HUES48 (cell line): ENCODE data around the gene TM6SF1.

Source experiments
- H3K27ac ChIP-seq: one replicate; pipeline ENCODE4 v1.7.0; 2013; ENCODE audit warnings: low read depth, low read length, inconsistent platforms
- H3K27me3 ChIP-seq: 2 replicates; pipeline ENCODE4 v1.6.1; 2013; ENCODE audit warnings: mild to moderate bottlenecking, low read length; ENCODE audit not compliant: control insufficient read depth, insufficient read depth
- H3K36me3 ChIP-seq: 2 replicates; pipeline ENCODE4 v1.6.1; 2013; ENCODE audit warnings: low read length; ENCODE audit not compliant: control insufficient read depth, insufficient read depth
- H3K4me1 ChIP-seq: 2 replicates; pipeline ENCODE4 v1.6.1; 2013; ENCODE audit warnings: mild to moderate bottlenecking, low read length; ENCODE audit not compliant: control insufficient read depth, insufficient read depth
- H3K4me3 ChIP-seq: 2 replicates; pipeline ENCODE4 v1.5.1; 2013; ENCODE audit warnings: mild to moderate bottlenecking, low read depth, low read length
- H3K9ac ChIP-seq: 2 replicates; pipeline ENCODE4 v1.6.1; 2013; ENCODE audit warnings: mild to moderate bottlenecking, low read depth, low read length, moderate library complexity
- H3K9me3 ChIP-seq: 2 replicates; pipeline ENCODE4 v1.6.1; 2013; ENCODE audit warnings: low read length; ENCODE audit not compliant: control insufficient read depth, insufficient read depth

Gene TM6SF1

GRCh38 chr15:83106994-83107840, at the start of gene TM6SF1:
Gene TM6SF1 (plus strand): TSS chr15:83107645. CDS start chr15:83107681, 36 bp downstream.
- peak within 1 kb of the TSS; percentile 68 for H3K4me3 ChIP-seq
- H3K27ac ChIP-seq = no peak within 1 kb of the TSS
- no peak within 1 kb of the TSS for H3K9ac ChIP-seq
- peaks cover 38% of the 10 kb centered on the region for H3K27me3 ChIP-seq
- H3K36me3 ChIP-seq = no peaks in the 10 kb centered on the region
- H3K4me1 ChIP-seq = no peaks in the 10 kb centered on the region
- H3K9me3 ChIP-seq = no peaks in the 10 kb centered on the region

GRCh38 chr15:83057696-83058376, 49.6 kb upstream of the TM6SF1 start:
- H3K36me3 ChIP-seq = peaks cover 51% of the 10 kb centered on the region
- H3K4me1 ChIP-seq = peaks cover 18% of the 10 kb centered on the region
- no peaks in the 10 kb centered on the region for H3K27me3 ChIP-seq
- no peak overlapping the region; the same call in 1 of the 2 replicates for H3K9ac ChIP-seq
- no peak overlapping the region; the same call in 1 of the 2 replicates for H3K4me3 ChIP-seq
- H3K27ac ChIP-seq = peak overlapping the region; percentile 73
- H3K9me3 ChIP-seq = no peaks in the 10 kb centered on the region

GRCh38 chr15:83061680-83062079, 45.8 kb upstream of the TM6SF1 start:
- Histone ChIP-seq H3K27ac (no peak overlapping the region), H3K4me1 (peaks cover 47% of the 10 kb centered on the region), H3K27me3 (no peaks in the 10 kb centered on the region), H3K9me3 (no peaks in the 10 kb centered on the region), H3K9ac (no peak overlapping the region), H3K36me3 (peaks cover 22% of the 10 kb centered on the region; the same call in 1 of the 2 replicates), H3K4me3 (no peak overlapping the region)

GRCh38 chr15:83062768-83063180, 44.7 kb upstream of the TM6SF1 start:
- H3K4me3 ChIP-seq = no peak overlapping the region
- no peaks in the 10 kb centered on the region for H3K27me3 ChIP-seq
- no peak overlapping the region for H3K27ac ChIP-seq
- no peak overlapping the region for H3K9ac ChIP-seq
- H3K4me1 ChIP-seq = peaks cover 41% of the 10 kb centered on the region
- H3K9me3 ChIP-seq = no peaks in the 10 kb centered on the region
- H3K36me3 ChIP-seq = peaks cover 22% of the 10 kb centered on the region; the same call in 1 of the 2 replicates

- Histone ChIP-seq H3K27me3 (no peaks in the 10 kb centered on the region), H3K36me3 (peaks cover 22% of the 10 kb centered on the region; the same call in 1 of the 2 replicates), H3K4me1 (peaks cover 37% of the 10 kb centered on the region), H3K27ac (no peak overlapping the region), H3K4me3 (peak overlapping the region; percentile 97), H3K9ac (no peak overlapping the region), H3K9me3 (no peaks in the 10 kb centered on the region)
Measured at GRCh38 chr15:83063551-83063950, 43.9 kb upstream of the TM6SF1 start.

GRCh38 chr15:83064859-83065258, 42.6 kb upstream of the TM6SF1 start:
- peaks cover 40% of the 10 kb centered on the region for H3K4me1 ChIP-seq
- no peak overlapping the region for H3K9ac ChIP-seq
- H3K36me3 ChIP-seq = peaks cover 22% of the 10 kb centered on the region; the same call in 1 of the 2 replicates
- peak overlapping the region; percentile 97 for H3K4me3 ChIP-seq
- no peak overlapping the region for H3K27ac ChIP-seq
- H3K27me3 ChIP-seq = no peaks in the 10 kb centered on the region
- peaks cover 7% of the 10 kb centered on the region; the same call in 1 of the 2 replicates for H3K9me3 ChIP-seq

- no peaks in the 10 kb centered on the region for H3K27me3 ChIP-seq
- peaks cover 9% of the 10 kb centered on the region; the same call in 1 of the 2 replicates for H3K9me3 ChIP-seq
- H3K4me1 ChIP-seq = peaks cover 40% of the 10 kb centered on the region
- peak overlapping the region; percentile 40 for H3K27ac ChIP-seq
- peaks cover 22% of the 10 kb centered on the region; the same call in 1 of the 2 replicates for H3K36me3 ChIP-seq
- H3K9ac ChIP-seq = peak overlapping the region; percentile 34; the same call in 1 of the 2 replicates
- peak overlapping the region; percentile 97 for H3K4me3 ChIP-seq
Measured at GRCh38 chr15:83065431-83065830, 42.0 kb upstream of the TM6SF1 start.

- Histone ChIP-seq H3K27me3 (no peaks in the 10 kb centered on the region), H3K27ac (peak overlapping the region; percentile 91), H3K4me3 (peak overlapping the region; percentile 97), H3K4me1 (peaks cover 40% of the 10 kb centered on the region), H3K36me3 (peaks cover 18% of the 10 kb centered on the region; the same call in 1 of the 2 replicates), H3K9ac (peak overlapping the region; percentile 94), H3K9me3 (peaks cover 9% of the 10 kb centered on the region; the same call in 1 of the 2 replicates)
Measured at GRCh38 chr15:83066034-83066733, 41.3 kb upstream of the TM6SF1 start.

- Histone ChIP-seq H3K36me3 (peaks cover 11% of the 10 kb centered on the region; the same call in 1 of the 2 replicates), H3K27me3 (no peaks in the 10 kb centered on the region), H3K4me1 (peaks cover 40% of the 10 kb centered on the region), H3K27ac (peak within 1 kb of the TSS; percentile 91), H3K9ac (peak within 1 kb of the TSS; percentile 94), H3K9me3 (peaks cover 9% of the 10 kb centered on the region; the same call in 1 of the 2 replicates), H3K4me3 (peak within 1 kb of the TSS; percentile 97)
Measured at GRCh38 chr15:83066734-83067637, 40.5 kb upstream of the TM6SF1 start, which contains the start of gene BTBD1. Gene BTBD1 (minus strand): TSS chr15:83067252. CDS start chr15:83067151, 101 bp downstream.
